GM06990 (cell line): Measurements from ENCODE around the gene PRTFDC1.

ENCODE experiments used
- DNase-seq: peaks from one replicate; pipeline ENCODE4 v3.0.0-alpha.2; 2011; ENCODE audit not compliant: insufficient read length; ENCODE audit errors: extremely low read depth
- H3K27me3 ChIP-seq: replicated peaks from 2 replicates; pipeline ENCODE4 v1.6.0; 2011; ENCODE audit warnings: low read length; ENCODE audit not compliant: control insufficient read depth, insufficient read depth
- H3K36me3 ChIP-seq: 2 replicates; pipeline ENCODE4 v1.5.1; 2011; ENCODE audit warnings: low read length; ENCODE audit not compliant: control insufficient read depth, insufficient read depth
- H3K4me3 ChIP-seq: replicated peaks from 2 replicates; pipeline ENCODE4 v1.5.1; 2011; ENCODE audit warnings: low read depth, mild to moderate bottlenecking, control low read depth, low read length
- CTCF ChIP-seq: IDR thresholded peaks from 2 replicates; pipeline ENCODE4 v1.5.1; 2011; ENCODE audit warnings: low read length, control low read depth, mild to moderate bottlenecking, inconsistent platforms; ENCODE audit not compliant: insufficient read depth, poor library complexity, severe bottlenecking

The PRTFDC1 gene

GRCh38 chr10:24917493-24917892, 34.9 kb downstream of the PRTFDC1 start:
- no peak for TF ChIP-seq CTCF
- no peak for DNase-seq
- H3K36me3 ChIP-seq: no peaks in the 10 kb centered on the region
- H3K4me3 ChIP-seq: no peak overlapping the region
- H3K27me3 ChIP-seq: no peaks in the 10 kb centered on the region

- no peaks in the 10 kb centered on the region for H3K27me3 ChIP-seq
- no peak for TF ChIP-seq CTCF
- DNase-seq: no peak
- no peak overlapping the region for H3K4me3 ChIP-seq
- no peaks in the 10 kb centered on the region for H3K36me3 ChIP-seq
These were observed 36.0 kb downstream of the PRTFDC1 start for GRCh38 chr10:24916365-24916764.

GRCh38 chr10:24915304-24915703, 37.1 kb downstream of the PRTFDC1 start:
- DNase-seq: no peak
- TF ChIP-seq CTCF: no peak
- no peaks in the 10 kb centered on the region for H3K36me3 ChIP-seq
- H3K27me3 ChIP-seq: no peaks in the 10 kb centered on the region
- no peak overlapping the region for H3K4me3 ChIP-seq

GRCh38 chr10:24914148-24914547, 38.3 kb downstream of the PRTFDC1 start:
- TF ChIP-seq CTCF: no peak
- Histone ChIP-seq H3K27me3 (no peaks in the 10 kb centered on the region), H3K4me3 (no peak overlapping the region), H3K36me3 (no peaks in the 10 kb centered on the region)
- no peak for DNase-seq

- Histone ChIP-seq H3K27me3 (no peaks in the 10 kb centered on the region), H3K36me3 (no peaks in the 10 kb centered on the region), H3K4me3 (no peak overlapping the region)
- no peak for DNase-seq
- TF ChIP-seq CTCF: no peak
These were observed 40.2 kb downstream of the PRTFDC1 start for GRCh38 chr10:24912215-24912614.

GRCh38 chr10:24911029-24911428, 41.4 kb downstream of the PRTFDC1 start:
- Histone ChIP-seq H3K4me3 (no peak overlapping the region), H3K36me3 (no peaks in the 10 kb centered on the region), H3K27me3 (no peaks in the 10 kb centered on the region)
- TF ChIP-seq CTCF: no peak
- DNase-seq: no peak
